DMS53 (cell line): ENCODE results near the gene OR6N2.

Experiments used
- DNase-seq: peaks from one replicate; lab custom pipeline; 2025; lab: John Stamatoyannopoulos, UW

The OR6N2 gene

DNA sequence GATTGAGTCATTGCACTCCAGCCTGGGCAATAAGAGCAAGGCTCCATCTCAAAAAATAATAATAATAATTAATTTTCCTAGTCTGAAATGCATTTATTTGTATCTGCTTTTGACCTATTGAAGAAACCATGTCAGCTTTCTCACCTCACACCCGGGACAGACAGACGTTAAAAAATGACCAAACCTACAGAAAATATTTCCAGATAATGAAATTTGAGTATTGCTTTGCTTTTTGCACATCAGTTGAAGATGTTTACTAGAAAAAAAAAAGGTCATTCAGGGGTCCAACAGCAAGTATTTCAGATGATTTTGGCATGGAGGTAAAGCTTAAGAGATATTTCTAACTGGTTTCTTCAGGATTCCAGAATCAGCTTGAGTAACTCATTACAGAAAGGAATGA is 26.6 kb downstream of the OR6N2 start, which contains the start of gene OR6K6:
OR6K6 (plus strand) TSS at position 301 of the 400 bp plus-strand sequence. CDS start 168 bp downstream, outside the sequence.
- DNase-seq = no peak

DNA sequence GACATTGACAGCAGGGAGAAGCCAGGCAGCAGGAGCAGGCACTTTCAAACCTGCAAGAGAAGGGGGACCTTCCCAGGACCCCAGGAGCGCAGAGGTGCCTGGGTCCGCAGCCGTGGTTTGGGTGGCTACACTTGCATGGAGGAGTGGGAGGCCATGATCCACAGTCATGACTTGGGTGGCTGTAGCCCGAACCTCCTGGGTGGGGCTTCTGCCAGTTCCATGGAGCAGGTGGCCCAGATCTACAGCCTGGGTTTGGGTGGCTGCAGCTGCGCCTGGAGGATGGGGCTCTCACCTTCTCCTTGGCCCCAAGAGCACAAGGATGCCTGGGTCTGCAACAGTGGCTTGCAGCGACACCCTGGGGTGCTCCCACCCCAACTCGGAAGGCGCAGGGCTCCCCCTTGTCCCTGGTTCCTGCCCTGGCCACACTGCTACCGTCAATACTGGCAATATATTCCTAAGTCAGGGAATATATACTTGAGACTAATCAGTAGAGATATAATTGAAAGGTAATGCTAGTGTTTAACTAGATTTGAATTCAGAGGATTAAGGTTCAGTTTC is 28.8 kb downstream of the OR6N2 start:
- no peak for DNase-seq

DNA sequence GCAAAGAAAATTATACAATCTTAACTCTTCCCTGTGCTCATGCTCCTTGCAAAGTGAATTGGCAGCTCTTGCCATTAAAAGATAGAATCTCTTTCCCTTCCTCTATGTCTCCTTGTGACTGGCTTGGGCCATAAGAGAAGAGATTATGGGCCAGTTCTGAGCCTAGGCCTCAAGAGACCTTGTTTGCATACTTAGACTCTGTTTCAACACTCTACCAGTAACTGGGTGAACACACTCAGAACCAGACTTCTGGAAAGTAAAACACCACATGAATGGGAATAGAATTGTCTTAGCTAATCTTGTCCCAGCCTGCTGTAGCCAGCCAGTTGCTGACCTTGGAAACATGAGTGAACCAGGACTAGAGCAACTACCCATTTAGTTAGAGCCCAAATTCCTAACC is 45.2 kb downstream of the OR6N2 start:
- no peak for DNase-seq

DNA sequence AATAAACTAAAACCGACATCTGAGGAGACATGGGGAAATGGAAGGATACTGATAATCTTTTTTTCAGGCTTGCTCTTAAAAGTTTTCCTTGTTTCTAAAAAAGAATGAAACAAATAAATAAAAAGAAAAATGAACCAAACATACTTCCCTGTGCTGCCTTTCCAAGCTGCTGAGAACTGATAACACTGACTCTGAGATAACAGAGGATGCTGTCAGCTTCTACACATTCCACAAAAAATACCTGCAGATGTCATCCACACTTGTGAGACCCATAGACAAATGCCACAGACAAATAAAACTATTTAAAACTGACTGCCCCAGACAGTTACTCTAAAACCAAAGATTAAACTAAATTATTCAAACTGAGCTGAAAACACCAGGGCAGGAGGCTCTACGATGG is 48.5 kb downstream of the OR6N2 start:
- DNase-seq = no peak

DNA sequence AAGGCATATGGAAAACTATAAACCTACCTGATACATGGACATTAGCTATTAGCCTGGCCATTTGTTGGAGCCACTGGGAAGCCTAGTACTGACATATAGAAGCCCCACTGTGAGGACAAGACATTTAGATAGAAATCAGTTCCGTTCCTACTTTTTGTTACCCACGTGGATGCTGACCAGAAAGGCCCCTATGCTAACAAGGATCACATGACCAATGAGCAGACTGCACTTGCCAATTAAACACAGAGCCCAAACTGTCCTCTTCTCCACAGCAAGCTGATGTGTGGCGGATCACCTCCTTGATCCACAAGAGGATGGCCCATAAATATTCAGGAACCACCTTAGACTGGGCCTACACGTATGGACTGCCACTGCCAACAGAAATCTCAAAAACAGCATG is 49.3 kb downstream of the OR6N2 start:
- DNase-seq = no peak

DNA sequence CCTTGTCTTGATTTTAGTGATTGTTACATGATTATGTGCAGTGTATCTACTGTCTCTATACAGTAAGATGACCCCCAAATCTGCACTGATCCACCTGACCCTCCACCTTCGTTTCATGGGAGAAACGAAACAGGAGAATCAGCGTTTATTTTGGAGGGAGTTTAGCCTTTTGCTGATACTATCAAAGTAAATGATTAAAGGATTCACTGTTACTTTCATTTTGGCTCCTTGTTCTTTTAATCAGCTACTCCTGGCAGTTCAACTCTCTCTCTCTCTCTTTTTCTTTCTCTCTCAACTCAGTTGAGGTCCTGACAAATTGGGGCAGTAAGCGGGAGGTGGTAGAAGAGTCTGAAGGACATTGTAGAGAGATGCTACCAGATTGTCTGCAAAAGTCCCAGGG is 50.6 kb downstream of the OR6N2 start:
- DNase-seq = no peak

DNA sequence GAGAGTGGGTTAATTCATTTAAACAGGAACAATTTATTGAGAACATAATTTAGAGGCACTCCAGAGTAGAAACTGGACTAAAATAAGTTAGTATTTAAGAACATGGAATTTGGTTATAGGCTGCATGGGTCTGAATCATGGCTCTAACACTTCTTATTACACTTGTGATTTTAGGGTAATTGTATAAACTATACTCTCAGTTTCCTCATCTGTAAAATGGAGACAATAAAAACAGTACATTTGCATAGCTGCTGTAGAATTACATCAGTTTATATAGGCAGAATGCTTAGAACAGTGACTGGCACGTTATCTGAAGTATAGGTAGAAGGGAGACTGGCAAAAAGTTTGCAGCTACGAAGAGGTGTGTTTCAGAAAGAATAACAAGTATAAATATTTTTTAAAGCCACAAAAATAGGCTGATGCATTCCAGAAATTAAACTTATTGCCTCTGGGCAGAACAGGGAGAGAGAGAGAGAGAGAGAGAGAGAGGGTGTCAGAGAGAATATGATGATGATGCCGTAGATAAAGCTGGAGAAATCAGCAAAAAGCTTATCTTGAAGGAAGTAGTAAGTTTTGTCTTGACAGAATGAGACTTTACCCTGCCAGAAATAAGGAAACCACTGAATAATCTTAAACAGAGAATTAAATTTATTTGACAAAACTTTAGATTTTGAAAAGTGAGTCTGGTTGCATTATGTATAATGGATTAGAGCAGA is 52.3 kb downstream of the OR6N2 start:
- no peak for DNase-seq

DNA sequence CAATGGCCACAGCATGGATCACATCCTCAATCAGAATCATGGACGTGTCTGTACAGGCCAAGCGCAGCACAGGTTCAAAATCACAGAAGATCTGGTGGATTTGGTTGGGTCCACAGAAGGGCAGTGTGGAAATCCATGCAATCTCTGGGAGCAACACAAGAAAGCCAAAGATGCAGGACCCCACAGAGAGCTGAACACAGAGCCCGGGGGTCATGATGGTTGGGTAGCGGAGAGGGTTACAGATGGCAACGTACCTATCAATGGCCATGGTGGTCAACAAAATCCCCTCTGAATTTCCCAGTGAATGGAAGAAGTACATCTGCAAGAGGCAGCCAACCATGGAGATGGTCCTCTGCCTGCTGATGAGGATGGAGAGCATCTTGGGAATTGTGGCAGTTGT is 56.6 kb downstream of the OR6N2 start:
- no peak for DNase-seq
